SW 1271 (cell line): ENCODE measurements around the gene PLPPR5.

Experiments
- DNase-seq, 2 experiments: peaks; one replicate each; lab custom pipeline; 2025; lab: John Stamatoyannopoulos, UW

The PLPPR5 gene

DNA sequence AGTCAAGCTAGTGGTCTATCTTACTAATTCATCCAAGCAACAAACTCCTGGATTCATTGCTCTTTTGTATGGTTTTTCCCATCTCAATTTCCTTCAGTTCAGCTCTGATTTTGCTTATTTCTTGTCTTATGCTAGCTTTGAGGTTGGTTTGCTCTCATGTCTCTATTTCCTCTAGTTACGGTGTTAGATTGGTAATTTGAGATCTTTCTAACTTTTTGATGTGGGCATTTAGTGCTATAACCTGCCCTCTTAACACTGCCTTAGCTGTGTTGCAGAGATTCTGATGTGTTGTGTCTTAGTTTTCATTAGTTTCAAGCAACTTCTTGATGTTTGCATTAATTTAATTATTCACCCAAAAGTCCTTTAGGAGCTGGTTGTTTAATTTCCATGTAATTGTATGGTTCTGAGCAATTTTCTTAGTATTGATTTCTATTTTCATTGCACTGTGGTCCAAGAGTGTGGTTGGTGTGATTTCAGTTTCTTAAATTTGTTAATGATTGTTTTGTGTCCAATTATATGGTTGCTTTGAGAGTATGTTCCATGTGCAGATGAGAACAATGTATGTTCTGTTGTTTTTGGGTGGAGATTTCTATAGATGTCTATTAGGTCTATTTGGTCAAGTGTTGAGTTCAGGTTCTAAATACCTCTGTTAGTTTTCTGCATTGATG is 154.6 kb downstream of the PLPPR5 start:
- DNase-seq, result no peak

DNA sequence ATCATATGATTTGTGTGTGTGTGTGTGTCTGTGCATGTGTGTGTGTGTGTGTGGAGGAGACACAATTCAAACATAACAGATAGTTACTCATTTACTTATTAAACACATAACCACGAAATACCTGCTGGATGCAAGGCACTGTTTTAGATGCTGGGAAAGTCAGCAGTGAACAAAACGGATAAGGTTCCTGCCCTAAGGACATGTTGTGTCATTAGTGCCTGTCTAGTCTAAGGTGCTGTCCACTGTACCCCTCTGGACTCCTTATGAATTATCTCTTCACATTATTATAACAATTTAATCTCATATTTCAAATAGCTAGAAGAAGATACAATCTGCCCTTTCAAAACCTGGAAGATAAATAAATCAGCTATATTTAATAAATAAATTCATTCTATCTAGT is 162.4 kb downstream of the PLPPR5 start:
- no peak for DNase-seq
